ENCODE results near the gene SEC24B.

Gene SEC24B

GRCh38 chr4:109389369-109390114, 44.1 kb upstream of the SEC24B start:
- peak; percentile 56 for ATAC-seq
- TF ChIP-seq ESRRG (CRISPR knock-in tag; IDR thresholded peaks at IDR 0.05) (no peak), TOX (CRISPR knock-in tag; IDR thresholded peaks at IDR 0.05; ENCODE audit: borderline replicate concordance) (no peak), PPARA (CRISPR knock-in tag; IDR thresholded peaks at IDR 0.05; ENCODE audit: borderline replicate concordance) (no peak), TSHZ2 (CRISPR knock-in tag; IDR thresholded peaks at IDR 0.05) (no peak), GLIS3 (CRISPR knock-in tag; IDR thresholded peaks at IDR 0.05) (no peak)

GRCh38 chr4:109390115-109390768, 43.4 kb upstream of the SEC24B start:
- no peak for ATAC-seq

GRCh38 chr4:109395694-109396093, 37.9 kb upstream of the SEC24B start:
- ATAC-seq = no peak
- no peak for TF ChIP-seq ARNTL (CRISPR knock-in tag; IDR thresholded peaks at IDR 0.05; ENCODE audit: borderline replicate concordance, low read depth)
- no peak for TF ChIP-seq PPARA (CRISPR knock-in tag; IDR thresholded peaks at IDR 0.05; ENCODE audit: borderline replicate concordance)
- TF ChIP-seq PATZ1 (CRISPR knock-in tag; IDR thresholded peaks at IDR 0.05; ENCODE audit: borderline replicate concordance) = no peak
- TF ChIP-seq TSHZ2 (CRISPR knock-in tag; IDR thresholded peaks at IDR 0.05) = no peak
- no peak for TF ChIP-seq BACH2 (CRISPR knock-in tag; IDR thresholded peaks at IDR 0.05; ENCODE audit: borderline replicate concordance)
- no peak for TF ChIP-seq TOX (CRISPR knock-in tag; IDR thresholded peaks at IDR 0.05; ENCODE audit: borderline replicate concordance)
- TF ChIP-seq ZNF8 (CRISPR knock-in tag; IDR thresholded peaks at IDR 0.05) = no peak

More at GRCh38 chr4:109390115-109390768, 43.4 kb upstream of the SEC24B start:
- no peak for TF ChIP-seq SNAI2 (CRISPR knock-in tag; IDR thresholded peaks at IDR 0.05)
- TF ChIP-seq CREB5 (CRISPR knock-in tag; IDR thresholded peaks at IDR 0.05; ENCODE audit: low read depth) = no peak
- TF ChIP-seq TCF4 (CRISPR knock-in tag; IDR thresholded peaks at IDR 0.05; ENCODE audit: borderline replicate concordance) = no peak
- no peak for TF ChIP-seq TSHZ2 (CRISPR knock-in tag; IDR thresholded peaks at IDR 0.05)
- no peak for TF ChIP-seq ZNF565 (CRISPR knock-in tag; conservative IDR thresholded peaks at IDR 0.05; ENCODE audit: low read depth)
- no peak for TF ChIP-seq BACH2 (CRISPR knock-in tag; IDR thresholded peaks at IDR 0.05; ENCODE audit: borderline replicate concordance)
- no peak for TF ChIP-seq PATZ1 (CRISPR knock-in tag; IDR thresholded peaks at IDR 0.05; ENCODE audit: borderline replicate concordance)
